Measurements from ENCODE around the gene NTN5. TPM values are rescaled to one million over a fixed set of nuclear protein-coding genes. Genes with fewer than 3 reads are reported as not detected.

The NTN5 gene
- total and polyA plus RNA-seq, 9 of the 15 experiments (the other 6 are each of a cell fraction or from before 2014, with no cell fraction given) = not detected

- TF ChIP-seq, protein P1, sequence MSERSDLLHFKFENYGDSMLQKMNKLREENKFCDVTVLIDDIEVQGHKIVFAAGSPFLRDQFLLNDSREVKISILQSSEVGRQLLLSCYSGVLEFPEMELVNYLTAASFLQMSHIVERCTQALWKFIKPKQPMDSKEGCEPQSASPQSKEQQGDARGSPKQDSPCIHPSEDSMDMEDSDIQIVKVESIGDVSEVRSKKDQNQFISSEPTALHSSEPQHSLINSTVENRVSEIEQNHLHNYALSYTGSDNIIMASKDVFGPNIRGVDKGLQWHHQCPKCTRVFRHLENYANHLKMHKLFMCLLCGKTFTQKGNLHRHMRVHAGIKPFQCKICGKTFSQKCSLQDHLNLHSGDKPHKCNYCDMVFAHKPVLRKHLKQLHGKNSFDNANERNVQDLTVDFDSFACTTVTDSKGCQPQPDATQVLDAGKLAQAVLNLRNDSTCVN (CRISPR knock-in tag; IDR thresholded peaks at IDR 0.05) = peak; percentile 59; the same call in 1 of the 2 replicates
- 0 out of 2 replicates have a peak, but pooled peaks have one; percentile 37 for TF ChIP-seq ELF4 (CRISPR knock-in tag; IDR thresholded peaks at IDR 0.05)
- 0 out of 2 replicates have a peak, but pooled peaks have one; percentile 27 for TF ChIP-seq DPF2 (IDR thresholded peaks at IDR 0.05)
- TF ChIP-seq, protein P2, sequence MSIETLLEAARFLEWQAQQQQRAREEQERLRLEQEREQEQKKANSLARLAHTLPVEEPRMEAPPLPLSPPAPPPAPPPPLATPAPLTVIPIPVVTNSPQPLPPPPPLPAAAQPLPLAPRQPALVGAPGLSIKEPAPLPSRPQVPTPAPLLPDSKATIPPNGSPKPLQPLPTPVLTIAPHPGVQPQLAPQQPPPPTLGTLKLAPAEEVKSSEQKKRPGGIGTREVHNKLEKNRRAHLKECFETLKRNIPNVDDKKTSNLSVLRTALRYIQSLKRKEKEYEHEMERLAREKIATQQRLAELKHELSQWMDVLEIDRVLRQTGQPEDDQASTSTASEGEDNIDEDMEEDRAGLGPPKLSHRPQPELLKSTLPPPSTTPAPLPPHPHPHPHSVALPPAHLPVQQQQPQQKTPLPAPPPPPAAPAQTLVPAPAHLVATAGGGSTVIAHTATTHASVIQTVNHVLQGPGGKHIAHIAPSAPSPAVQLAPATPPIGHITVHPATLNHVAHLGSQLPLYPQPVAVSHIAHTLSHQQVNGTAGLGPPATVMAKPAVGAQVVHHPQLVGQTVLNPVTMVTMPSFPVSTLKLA (conservative IDR thresholded peaks at IDR 0.05) = no peak
Observed at GRCh38 chr19:48714759-48715675, 42.2 kb upstream of the NTN5 start (continued).
